Neural cell (in vitro differentiated cells): ENCODE data around the gene RTN4RL1.

Experiments
- CTCF ChIP-seq: fragments of 450-650 bp; IDR thresholded peaks from 2 replicates; pipeline ENCODE4 v1.5.1; 2014; ENCODE audit warnings: antibody characterized with exemption, mild to moderate bottlenecking, moderate library complexity; ENCODE audit not compliant: poor library complexity, severe bottlenecking
- EP300 ChIP-seq: fragments of 450-650 bp; conservative IDR thresholded peaks from 2 replicates; pipeline ENCODE4 v1.6.1; 2014; ENCODE audit warnings: antibody characterized with exemption, mild to moderate bottlenecking, moderate library complexity; ENCODE audit not compliant: poor library complexity, severe bottlenecking
- EZH2 ChIP-seq: fragments of 200-600, 300-800 bp; shearing (Covaris generic), sonication (generic); IDR thresholded peaks from 2 replicates; pipeline ENCODE4 v1.6.1; 2014; ENCODE audit warnings: antibody characterized with exemption, low read length, borderline replicate concordance, mild to moderate bottlenecking; ENCODE audit not compliant: insufficient read depth, poor library complexity, severe bottlenecking
- MXI1 ChIP-seq: fragments of 450-650 bp; conservative IDR thresholded peaks from 2 replicates; pipeline ENCODE4 v1.6.1; 2014; ENCODE audit warnings: antibody characterized with exemption, mild to moderate bottlenecking; ENCODE audit not compliant: poor library complexity, severe bottlenecking
- POLR2AphosphoS5 ChIP-seq: IDR thresholded peaks from 2 replicates; pipeline ENCODE4 v1.6.1; 2012
- RAD21 ChIP-seq: fragments of 450-650 bp; conservative IDR thresholded peaks from 2 replicates; pipeline ENCODE4 v1.6.1; 2014; ENCODE audit warnings: antibody characterized with exemption, mild to moderate bottlenecking, moderate library complexity
- REST ChIP-seq: IDR thresholded peaks from 2 replicates; pipeline ENCODE4 v1.6.1; 2012; ENCODE audit warnings: borderline replicate concordance
- TAF1 ChIP-seq: IDR thresholded peaks from 2 replicates; pipeline ENCODE4 v1.6.1; 2012; ENCODE audit warnings: low read depth

DNA sequence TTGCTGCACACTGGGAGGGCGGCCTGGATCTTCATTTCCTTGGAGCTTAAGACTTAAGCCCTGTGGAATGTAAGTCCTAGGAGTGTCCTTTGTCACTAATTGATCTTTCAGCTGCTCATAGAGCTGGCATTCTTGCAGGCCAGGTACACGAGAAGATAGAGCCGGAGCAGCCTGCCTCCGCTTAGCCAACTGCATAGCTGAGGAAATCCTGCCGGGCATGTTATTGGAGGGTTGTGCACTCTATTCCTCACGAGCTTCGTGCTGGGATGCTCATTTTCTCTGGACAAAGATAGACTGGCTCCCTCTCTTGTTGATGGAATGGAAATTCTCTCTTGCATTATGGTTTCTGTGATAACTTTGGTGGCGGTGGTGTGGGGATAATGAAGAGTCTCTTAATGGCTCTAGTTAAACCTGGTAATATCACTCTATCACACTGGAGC is 118.5 kb downstream of the RTN4RL1 start:
- peak; percentile 18 for TF ChIP-seq CTCF
- no peak for TF ChIP-seq EZH2
- peak; percentile 26 for TF ChIP-seq RAD21
- no peak for TF ChIP-seq POLR2AphosphoS5
- no peak for TF ChIP-seq REST
- no peak for TF ChIP-seq EP300
- TF ChIP-seq MXI1: no peak
- TF ChIP-seq TAF1: no peak
